Inflammatory macrophage treated with lipopolysaccharide for 1 hour (primary cell): ENCODE measurements around the gene ADAMTSL3.

Source experiments
- DNase-seq, 2 donors: peaks; one replicate each; pipeline ENCODE4 v3.0.0-alpha.2; 2020 to 2022

The ADAMTSL3 gene

DNA sequence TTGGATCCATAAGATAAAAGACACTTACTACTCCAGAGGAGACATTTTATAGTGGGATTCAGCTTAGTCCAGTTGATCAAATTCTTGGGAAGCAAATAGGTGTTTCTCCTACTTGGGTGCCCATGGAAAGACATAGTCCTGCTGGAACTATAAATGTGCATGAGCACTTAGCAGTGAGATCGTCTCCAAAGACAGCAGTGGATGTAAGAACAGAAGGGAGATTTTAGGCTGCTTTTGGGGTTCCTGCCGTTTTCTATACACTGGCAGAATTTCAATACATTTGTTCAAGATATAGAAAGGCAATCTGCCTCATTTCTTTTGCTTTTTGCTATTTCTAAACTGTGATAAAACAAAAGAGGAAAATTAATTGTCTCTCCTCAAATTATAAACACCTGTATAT is 234.0 kb downstream of the ADAMTSL3 start:
- no peak for DNase-seq

DNA sequence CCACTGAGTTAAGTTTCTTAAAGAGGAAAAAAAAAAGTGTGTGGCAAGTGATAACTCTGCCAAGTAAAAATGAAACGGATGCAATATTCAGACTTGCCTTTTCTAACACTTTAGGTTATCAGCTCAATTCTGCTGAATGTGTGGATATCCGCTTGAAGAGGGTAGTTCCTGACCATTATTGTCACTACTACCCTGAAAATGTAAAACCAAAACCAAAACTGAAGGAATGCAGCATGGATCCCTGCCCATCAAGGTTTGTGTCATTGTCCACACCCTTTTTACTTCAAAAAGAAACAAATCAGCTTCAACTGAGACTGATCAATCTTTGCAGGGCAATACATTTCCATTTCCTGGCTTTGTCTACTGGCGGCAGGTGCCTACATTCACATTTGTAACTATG is 236.1 kb downstream of the ADAMTSL3 start:
- DNase-seq = no peak

DNA sequence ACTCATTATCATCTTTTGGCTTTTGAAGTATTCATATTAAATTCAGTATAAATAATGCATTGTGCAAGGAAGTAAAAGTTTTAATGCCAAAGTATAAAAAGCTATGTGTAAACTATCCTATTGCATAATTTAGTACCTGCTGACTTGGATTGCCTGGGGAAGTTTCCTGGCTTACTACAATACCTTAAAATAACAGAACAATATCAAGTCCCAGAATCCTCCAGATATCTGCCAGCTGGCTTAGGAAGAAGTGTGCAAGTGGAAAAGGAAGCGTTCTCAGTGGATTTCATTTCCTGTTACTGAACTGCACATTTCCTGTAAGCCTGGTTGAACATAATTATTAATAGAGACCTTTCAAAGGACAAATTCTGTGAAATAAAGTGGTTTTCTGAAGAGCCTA is 236.7 kb downstream of the ADAMTSL3 start:
- DNase-seq = no peak

- DNase-seq = no peak
Observed at GRCh38 chr15:83892498-83892897, 238.6 kb downstream of the ADAMTSL3 start.

- no peak for DNase-seq
Observed at GRCh38 chr15:83893308-83893707, 239.4 kb downstream of the ADAMTSL3 start.

GRCh38 chr15:83897037-83897436 is 243.1 kb downstream of the ADAMTSL3 start:
- no peak for DNase-seq

DNA sequence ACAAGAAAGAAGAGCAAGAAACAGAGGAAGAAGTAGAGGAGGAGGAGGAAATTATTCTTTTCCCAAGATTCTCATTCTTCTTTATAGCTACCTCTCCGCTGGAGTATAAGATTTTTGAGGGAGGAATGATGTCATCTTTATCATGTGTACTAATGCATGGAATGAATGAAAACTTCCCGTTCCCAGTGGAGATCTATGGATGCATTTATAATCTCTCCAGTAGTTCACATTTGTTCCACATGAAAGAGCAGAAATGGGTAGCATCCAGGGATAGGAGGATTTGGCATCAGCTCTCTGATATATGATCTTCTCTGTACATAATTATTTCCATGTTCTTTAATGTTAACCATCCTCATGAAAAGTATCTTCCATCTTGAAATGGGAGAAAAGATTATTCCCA is 244.4 kb downstream of the ADAMTSL3 start:
- DNase-seq = no peak

DNA sequence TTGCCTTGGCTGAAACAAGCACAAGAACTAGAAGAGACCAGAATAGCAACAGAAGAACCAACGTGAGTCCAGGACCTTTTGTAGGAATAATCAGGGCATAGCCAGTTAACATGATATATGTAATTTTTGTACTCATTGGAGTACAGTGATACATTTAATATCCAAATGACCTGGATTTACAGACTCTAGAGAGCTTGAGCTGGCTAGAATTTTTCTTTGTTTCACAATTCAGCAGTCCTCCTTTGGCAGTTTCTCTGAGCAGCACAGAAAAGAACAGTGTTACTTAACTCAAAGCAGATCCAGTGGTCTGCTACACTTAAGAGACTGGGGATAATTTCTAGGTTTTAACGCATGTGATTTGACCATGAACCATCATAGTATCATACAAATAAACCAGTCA is 245.7 kb downstream of the ADAMTSL3 start:
- no peak for DNase-seq

DNA sequence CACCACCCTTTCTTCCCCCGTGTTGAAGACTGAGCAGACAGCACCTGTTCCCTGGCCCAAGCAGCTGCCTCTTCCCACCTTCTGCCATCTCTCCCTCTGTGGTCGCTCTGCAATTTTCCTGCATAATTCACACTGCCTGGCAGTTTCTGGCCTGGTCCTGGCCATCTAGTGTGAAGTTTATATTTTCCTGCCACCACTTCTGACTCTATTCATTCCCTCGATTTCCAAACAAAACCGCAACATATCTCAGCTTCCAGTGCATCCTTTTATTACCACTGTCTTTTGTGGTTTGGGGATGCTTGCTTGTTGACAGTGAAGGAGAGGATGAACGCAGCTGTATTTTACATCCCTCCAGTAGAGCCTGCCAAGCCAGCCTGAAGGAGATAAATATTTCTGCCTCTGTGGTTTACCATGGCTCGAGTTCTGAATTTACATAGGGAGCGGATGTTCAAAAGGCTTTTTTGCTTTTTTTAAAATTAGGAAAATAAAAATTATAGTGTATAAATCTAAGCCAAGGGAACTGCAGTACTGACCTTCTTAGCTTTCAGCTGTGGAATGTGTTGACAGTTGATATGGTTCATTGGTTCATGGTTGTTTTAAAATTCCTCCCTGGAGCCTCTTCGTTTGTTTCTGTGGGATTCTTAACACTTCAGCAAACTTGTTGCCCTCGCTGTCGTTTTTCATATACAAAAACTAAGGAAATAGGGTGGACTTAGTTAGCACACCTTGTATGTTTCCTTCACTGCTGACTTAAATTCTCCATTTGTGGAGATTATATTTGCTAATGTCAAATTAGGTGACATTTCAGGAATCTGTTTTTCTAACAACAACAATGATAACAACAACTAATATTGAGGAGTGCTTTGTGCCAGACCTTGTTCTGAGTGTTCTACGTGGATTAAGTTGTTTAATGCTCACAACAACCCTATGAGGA is 250.5 kb downstream of the ADAMTSL3 start:
- no peak for DNase-seq

DNA sequence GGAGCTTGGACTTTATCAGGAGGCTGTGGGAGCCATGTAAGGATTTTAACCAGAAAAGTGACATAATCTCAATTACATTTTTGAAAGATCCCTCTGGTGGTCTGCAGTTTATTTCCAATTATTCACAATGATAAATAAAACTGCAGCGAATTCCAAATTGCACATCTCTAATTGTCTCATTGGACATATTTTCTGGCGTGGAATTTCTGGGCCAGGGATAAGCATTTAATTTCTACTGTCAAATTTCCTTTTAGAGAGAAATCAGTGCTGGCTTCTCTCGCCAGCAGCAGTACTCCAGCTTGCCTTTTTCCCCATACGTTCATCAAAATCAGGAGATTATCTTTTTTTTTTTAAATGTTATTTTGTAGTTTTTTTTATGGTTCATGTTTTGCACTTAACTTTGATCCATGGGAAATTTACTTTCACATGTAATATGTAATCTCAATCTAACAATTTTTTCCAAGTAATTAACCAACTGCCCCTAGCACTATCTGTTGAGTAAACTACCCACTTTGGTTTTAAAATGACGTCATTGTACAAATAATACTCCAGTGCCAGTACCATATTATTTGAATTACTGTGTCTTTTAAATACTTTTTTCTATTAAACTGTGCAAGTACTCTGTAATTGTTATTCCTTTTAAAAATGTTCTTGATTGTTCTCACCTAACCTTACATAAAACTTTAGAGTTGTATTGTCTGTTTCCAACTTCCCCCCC is 251.8 kb downstream of the ADAMTSL3 start:
- no peak for DNase-seq

- no peak for DNase-seq
Observed at GRCh38 chr15:83911345-83911744, 257.4 kb downstream of the ADAMTSL3 start.

DNA sequence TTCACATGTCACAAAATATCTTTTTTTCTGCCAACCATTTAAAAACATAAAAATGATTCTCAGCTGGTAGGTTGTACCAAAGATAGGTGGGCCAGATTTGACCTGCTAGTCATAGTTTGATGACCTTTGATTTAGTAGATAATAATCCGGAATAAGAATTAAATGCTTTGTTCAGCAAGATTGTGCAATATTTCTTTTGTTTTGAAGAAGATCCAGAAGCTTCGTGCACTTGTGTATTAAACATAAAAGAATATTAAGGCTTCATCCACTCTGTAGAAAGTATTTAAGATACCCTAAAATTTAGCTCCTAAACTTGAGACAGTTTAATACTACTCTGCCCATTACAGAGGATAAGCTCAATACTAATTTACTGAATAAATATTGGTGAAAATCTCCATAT is 258.4 kb downstream of the ADAMTSL3 start:
- no peak for DNase-seq

- DNase-seq = no peak
Observed at GRCh38 chr15:83913034-83913632, 259.2 kb downstream of the ADAMTSL3 start.

- no peak for DNase-seq
Observed at GRCh38 chr15:83914906-83915305, 261.0 kb downstream of the ADAMTSL3 start.

DNA sequence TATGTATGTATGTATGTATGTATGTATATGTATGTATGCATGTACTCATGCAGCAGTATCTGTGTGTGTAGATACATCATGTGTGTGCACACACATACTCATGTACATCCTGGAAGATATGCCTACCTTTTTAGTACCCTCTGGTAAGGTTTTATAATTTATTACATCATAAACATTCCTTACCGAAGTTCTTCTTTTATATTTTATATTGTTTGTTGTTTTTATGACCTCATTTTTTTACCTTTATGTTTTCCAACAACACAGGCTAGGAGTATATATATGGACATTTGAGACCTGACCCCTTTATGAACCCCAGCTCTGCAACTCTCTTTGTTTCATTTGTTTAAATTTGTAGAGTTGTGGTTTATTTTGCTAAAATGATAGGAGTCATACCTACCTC is 263.5 kb downstream of the ADAMTSL3 start:
- DNase-seq = no peak

GRCh38 chr15:83918011-83918410 is 264.1 kb downstream of the ADAMTSL3 start:
- no peak for DNase-seq

GRCh38 chr15:83919319-83919830 is 265.5 kb downstream of the ADAMTSL3 start:
- DNase-seq = no peak

DNA sequence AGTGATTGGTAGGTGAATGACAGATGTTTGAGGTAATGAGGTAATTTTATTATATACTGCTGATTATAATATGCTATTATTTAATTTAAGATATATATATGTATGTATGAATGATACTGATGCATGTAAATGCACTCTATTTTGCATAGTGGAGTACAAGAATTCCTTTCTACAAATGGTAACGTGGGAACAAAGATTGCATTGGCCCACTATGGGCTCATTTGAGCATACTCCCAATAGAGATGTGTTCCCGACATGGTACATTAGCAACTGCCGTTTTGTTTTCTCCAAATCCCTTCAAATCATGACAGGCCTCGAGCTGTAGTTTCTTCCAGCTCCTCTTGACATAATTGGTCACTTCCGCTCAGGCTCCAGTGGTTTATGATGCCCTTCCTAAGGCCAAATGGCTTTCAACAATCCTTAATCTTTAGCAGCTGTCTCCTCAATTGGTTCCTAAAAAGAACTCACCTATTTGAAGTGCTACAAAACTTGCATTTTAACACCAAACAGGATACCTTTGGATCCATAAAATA is 266.1 kb downstream of the ADAMTSL3 start:
- no peak for DNase-seq

GRCh38 chr15:83922649-83923294 is 268.8 kb downstream of the ADAMTSL3 start:
- no peak for DNase-seq

DNA sequence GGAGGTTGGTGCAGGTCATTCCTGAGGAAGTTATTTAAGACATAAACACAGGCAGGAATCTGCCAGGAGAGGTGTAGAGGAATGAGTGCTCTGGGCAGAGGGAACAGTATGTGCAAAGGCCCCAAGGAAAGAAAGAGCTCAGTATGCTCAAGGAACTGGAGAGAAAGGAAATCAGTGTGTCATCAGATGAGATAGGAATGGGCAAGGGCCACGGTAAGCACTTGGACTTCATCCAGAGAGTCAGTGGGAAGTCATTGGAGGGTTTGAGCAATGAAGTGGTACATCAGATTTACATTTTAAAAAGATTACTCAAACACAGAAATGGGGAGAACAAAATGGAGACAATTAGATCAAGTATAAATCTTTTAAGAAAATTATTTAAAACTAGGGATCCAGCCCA is 272.2 kb downstream of the ADAMTSL3 start:
- no peak for DNase-seq

DNA sequence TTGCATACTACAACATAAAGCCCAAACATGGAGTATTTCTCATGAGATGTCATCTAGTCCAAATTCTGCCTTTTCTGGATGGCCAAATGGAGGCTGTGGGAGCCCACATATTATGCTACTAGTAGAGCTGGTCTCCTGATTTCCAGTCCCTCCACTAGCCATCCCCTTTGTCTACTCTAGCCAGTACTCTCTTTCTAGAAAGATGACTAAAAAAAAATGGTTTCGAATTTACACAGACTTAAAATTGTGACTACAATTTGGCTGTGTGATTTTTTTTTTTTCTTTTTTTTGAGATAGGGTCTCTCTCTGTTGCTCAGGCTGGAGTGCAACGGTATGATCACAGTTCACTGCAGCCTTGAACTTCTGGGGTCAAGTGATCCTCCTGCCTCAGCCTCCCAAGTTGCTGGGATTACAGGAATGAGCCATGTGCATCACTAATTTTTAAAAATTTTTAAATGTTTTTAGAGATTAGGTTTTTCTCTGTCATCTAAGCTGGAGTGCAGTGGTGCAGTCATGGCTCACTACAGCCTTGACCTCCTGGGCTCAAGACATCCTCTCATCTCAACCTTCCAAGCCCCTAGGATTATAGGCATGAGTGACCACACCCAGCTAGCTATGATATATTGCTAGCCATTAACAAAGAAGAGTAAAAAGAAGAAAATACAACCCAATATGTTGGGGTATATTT is 273.9 kb downstream of the ADAMTSL3 start:
- no peak for DNase-seq

DNA sequence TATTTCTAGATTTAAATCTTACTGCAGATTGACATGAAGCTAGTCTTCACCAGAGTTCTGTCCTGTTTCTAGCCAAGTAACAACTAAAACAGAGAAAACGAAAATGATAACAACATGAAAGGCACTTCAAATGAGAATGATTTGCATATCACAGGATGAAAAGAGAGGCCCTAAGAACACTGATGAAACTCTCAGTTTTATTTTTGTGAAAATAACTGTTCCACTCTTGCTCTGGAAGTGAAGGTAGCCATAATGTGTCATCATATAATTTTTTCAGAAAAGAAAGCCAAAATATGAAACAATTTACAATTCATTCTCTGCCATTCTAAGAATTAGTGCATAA is 274.4 kb downstream of the ADAMTSL3 start:
- no peak for DNase-seq
